H1 (cell line): ENCODE data around the gene MCM8. TPM values are rescaled to one million over a fixed set of nuclear protein-coding genes. Genes with fewer than 3 reads are reported as not detected.

Experiments used
- ASH2L ChIP-seq: fragments of 200-600, 300-600 bp; sonication (generic); IDR thresholded peaks from one replicate; pipeline ENCODE4 v1.7.1; 2017; ENCODE audit warnings: low read length
- ATF3 ChIP-seq: IDR thresholded peaks from 2 replicates; pipeline ENCODE4 v1.6.1; 2011; ENCODE audit warnings: low read depth, mild to moderate bottlenecking, low read length; ENCODE audit not compliant: insufficient read depth
- BACH1 ChIP-seq: IDR thresholded peaks from 2 replicates; pipeline ENCODE4 v1.6.1; 2012; ENCODE audit warnings: low read length, improper control_type of control experiment
- CHD7 ChIP-seq: fragments of 300-600 bp; sonication (generic); IDR thresholded peaks from 2 replicates; pipeline ENCODE4 v1.7.1; 2012; ENCODE audit warnings: low read length, moderate library complexity, mild to moderate bottlenecking, inconsistent platforms; ENCODE audit not compliant: insufficient replicate concordance
- EP300 ChIP-seq, 2 experiments: IDR thresholded peaks; 1 replicate in 1 of 2; 2 replicates in 1 of 2; pipeline ENCODE4 v1.6.1; 2011 to 2012; ENCODE audit warnings: low read depth in 2 of 2, low read length in 2 of 2, mild to moderate bottlenecking in 2 of 2, borderline replicate concordance in 1 of 2, inconsistent platforms in 1 of 2, moderate library complexity in 1 of 2
- EZH2 ChIP-seq: fragments of 200-600 bp; sonication (generic); IDR thresholded peaks from 2 replicates; pipeline ENCODE4 v1.7.1; 2012; ENCODE audit warnings: low read depth, mild to moderate bottlenecking, moderate library complexity, low read length, inconsistent platforms; ENCODE audit not compliant: severe bottlenecking
- HDAC6 ChIP-seq: IDR thresholded peaks from one replicate; pipeline ENCODE4 v1.7.1; 2012; ENCODE audit warnings: low read depth, mild to moderate bottlenecking, inconsistent platforms, low read length, moderate library complexity
- KDM5A ChIP-seq: fragments of 200-600 bp; IDR thresholded peaks from 2 replicates; pipeline ENCODE4 v1.7.1; 2012; ENCODE audit warnings: mild to moderate bottlenecking, low read length, inconsistent platforms, mixed read lengths
- RBBP5 ChIP-seq: IDR thresholded peaks from 2 replicates; pipeline ENCODE4 v1.7.1; 2012; ENCODE audit warnings: low read depth, mild to moderate bottlenecking, inconsistent platforms, low read length, moderate library complexity, borderline replicate concordance
- RNF2 ChIP-seq: fragments of 200-900, 300-1000 bp; sonication (generic); IDR thresholded peaks from 2 replicates; pipeline ENCODE4 v1.7.1; 2016; ENCODE audit warnings: borderline replicate concordance, low read depth, mild to moderate bottlenecking, antibody characterized with exemption, low read length; ENCODE audit not compliant: poor library complexity, severe bottlenecking; ENCODE audit errors: missing control alignments
- TCF12 ChIP-seq: IDR thresholded peaks from 2 replicates; pipeline ENCODE4 v1.6.1; 2011; ENCODE audit warnings: low read depth, mild to moderate bottlenecking, low read length
- polyA plus RNA-seq, 7 experiments: library from polyadenylated mRNA; depleted of rRNA in 3 of 7; stranded (reverse) in 5 of 7; unstranded in 2 of 7; fragments of >200 nt in 5 of 7; fragments of 200-250 nt in 2 of 7; gene quantifications; 1 replicate in 5 of 7; 2 replicates in 1 of 7; 4 replicates in 1 of 7; pipeline versions ENCODE4 v1.2.1 to v1.2.3, GENCODE V29; 2011 to 2013; ENCODE audit warnings: missing spikeins in 2 of 7, mixed read lengths in 2 of 7
- total RNA-seq: library from RNA; stranded (reverse); fragmentation: NEBNext Ultra II Directional; extraction: Animal tissue kit (Norgen Biotek cat#: 25700); gene quantifications from 2 replicates; pipeline ENCODE4 v1.2.1, GENCODE V29; 2021

The MCM8 gene
- total and polyA plus RNA-seq, 2 of the 8 experiments (the other 6 are each of a cell fraction or from before 2014, with no cell fraction given) = 7.1 to 31.9 TPM

GRCh38 chr20:5910186-5910585 lies 40.3 kb upstream of the MCM8 start (continued):
- TF ChIP-seq CHD7 (no peak), TCF12 (no peak), KDM5A (no peak), EZH2 (no peak), RBBP5 (no peak), RNF2 (no peak), ATF3 (no peak), BACH1 (no peak), EP300 (IDR thresholded peaks at IDR 0.05; ENCODE audit: borderline replicate concordance in 1 of 2, low read depth in 2 of 2, low read length in 2 of 2) (no peak), ASH2L (no peak), HDAC6 (no peak)
